ENCODE results near the gene TM2D3.

GRCh38 chr15:101657968-101658784 is 6.0 kb upstream of the TM2D3 start:
- no peak for TF ChIP-seq CTCF (IDR thresholded peaks at IDR 0.05)
- no peak for TF ChIP-seq POLR2AphosphoS5 (IDR thresholded peaks at IDR 0.05)
- no peak for TF ChIP-seq EP300 (IDR thresholded peaks at IDR 0.05)
- no peak for TF ChIP-seq POLR2A (IDR thresholded peaks at IDR 0.05)
